Mesendoderm (in vitro differentiated cells): ENCODE results near the gene ZBTB40.

Source experiments
- DNase-seq: peaks from one replicate; pipeline ENCODE4 v3.0.0; 2013
- H2AK5ac ChIP-seq: 2 replicates; pipeline ENCODE4 v1.6.1; 2013; ENCODE audit warnings: low read length, inconsistent platforms
- H2BK120ac ChIP-seq: 2 replicates; pipeline ENCODE4 v1.6.1; 2013; ENCODE audit warnings: low read depth, mild to moderate bottlenecking, low read length, moderate library complexity, mixed read lengths
- H2BK15ac ChIP-seq: replicated peaks from 2 replicates; pipeline ENCODE4 v1.6.1; 2013; ENCODE audit warnings: low read depth, mild to moderate bottlenecking, moderate library complexity
- H2BK5ac ChIP-seq: 2 replicates; pipeline ENCODE4 v1.6.1; 2013; ENCODE audit warnings: low read length, inconsistent platforms
- H3K18ac ChIP-seq: 2 replicates; pipeline ENCODE4 v1.6.1; 2013; ENCODE audit warnings: mild to moderate bottlenecking, low read length, mixed read lengths
- H3K23ac ChIP-seq: one replicate; pipeline ENCODE4 v1.6.1; 2013; ENCODE audit warnings: low read length
- H3K27ac ChIP-seq: 2 replicates; pipeline ENCODE4 v1.5.1; 2013; ENCODE audit warnings: low read depth, mild to moderate bottlenecking, inconsistent platforms, low read length, moderate library complexity
- H3K27me3 ChIP-seq: 2 replicates; pipeline ENCODE4 v1.6.1; 2013; ENCODE audit warnings: low read length, control low read depth, mild to moderate bottlenecking, inconsistent platforms; ENCODE audit not compliant: insufficient read depth, poor library complexity
- H3K36me3 ChIP-seq: 2 replicates; pipeline ENCODE4 v1.6.1; 2013; ENCODE audit warnings: low read length, inconsistent platforms; ENCODE audit not compliant: control insufficient read depth, insufficient read depth
- H3K4ac ChIP-seq: one replicate; pipeline ENCODE4 v1.6.1; 2013; ENCODE audit warnings: low read depth, mild to moderate bottlenecking, low read length, moderate library complexity
- H3K4me1 ChIP-seq: 2 replicates; pipeline ENCODE4 v1.6.1; 2013; ENCODE audit warnings: low read depth, low read length, inconsistent platforms; ENCODE audit not compliant: control insufficient read depth
- H3K4me2 ChIP-seq: 2 replicates; pipeline ENCODE4 v1.6.1; 2013; ENCODE audit warnings: low read length
- H3K4me3 ChIP-seq: 2 replicates; pipeline ENCODE4 v1.5.1; 2013; ENCODE audit warnings: mild to moderate bottlenecking, low read length
- H3K56ac ChIP-seq: one replicate; pipeline ENCODE4 v1.6.1; 2013; ENCODE audit warnings: low read length
- H3K79me1 ChIP-seq: 2 replicates; pipeline ENCODE4 v1.6.1; 2013; ENCODE audit warnings: low read length, inconsistent platforms
- H3K79me2 ChIP-seq: 2 replicates; pipeline ENCODE4 v1.6.1; 2013; ENCODE audit warnings: mild to moderate bottlenecking, low read length; ENCODE audit not compliant: control insufficient read depth, insufficient read depth
- H3K9ac ChIP-seq: 2 replicates; pipeline ENCODE4 v1.6.1; 2013; ENCODE audit warnings: low read length, inconsistent platforms
- H4K5ac ChIP-seq: one replicate; pipeline ENCODE4 v1.6.1; 2013; ENCODE audit warnings: low read length
- H4K8ac ChIP-seq: one replicate; pipeline ENCODE4 v1.6.1; 2013; ENCODE audit warnings: low read depth, mild to moderate bottlenecking, control low read depth, low read length, moderate library complexity
- WGBS: extraction: QIAGEN DNeasy Blood & Tissue Kit; methylation state at CpG from one replicate; pipeline ENCODE4 v1.1.7; 2013; ENCODE audit warnings: low lambda C conversion rate, missing lambda C conversion rate; ENCODE audit not compliant: insufficient coverage; ENCODE audit errors: extremely low coverage; 5-methylcytosine and 5-hydroxymethylcytosine counted together

The ZBTB40 gene

GRCh38 chr1:22436948-22437347 is 14.7 kb upstream of the ZBTB40 start:
- Histone ChIP-seq H3K36me3 (no peaks in the 10 kb centered on the region), H3K79me2 (no peaks in the 10 kb centered on the region), H3K4ac (no peak overlapping the region), H3K27me3 (no peaks in the 10 kb centered on the region), H3K56ac (no peak overlapping the region), H2AK5ac (no peak overlapping the region), H4K8ac (no peak overlapping the region), H4K5ac (no peak overlapping the region), H3K4me2 (no peak overlapping the region), H3K9ac (no peak overlapping the region), H3K79me1 (no peaks in the 10 kb centered on the region), H2BK5ac (no peak overlapping the region), H2BK15ac (no peak overlapping the region), H3K4me1 (no peaks in the 10 kb centered on the region), H3K23ac (no peak overlapping the region), H3K27ac (no peak overlapping the region), H3K4me3 (no peak overlapping the region), H2BK120ac (no peak overlapping the region), H3K18ac (no peak overlapping the region)
- no peak for DNase-seq
- WGBS, result no CpG with 5 or more reads among the region's 2 CpGs

DNA sequence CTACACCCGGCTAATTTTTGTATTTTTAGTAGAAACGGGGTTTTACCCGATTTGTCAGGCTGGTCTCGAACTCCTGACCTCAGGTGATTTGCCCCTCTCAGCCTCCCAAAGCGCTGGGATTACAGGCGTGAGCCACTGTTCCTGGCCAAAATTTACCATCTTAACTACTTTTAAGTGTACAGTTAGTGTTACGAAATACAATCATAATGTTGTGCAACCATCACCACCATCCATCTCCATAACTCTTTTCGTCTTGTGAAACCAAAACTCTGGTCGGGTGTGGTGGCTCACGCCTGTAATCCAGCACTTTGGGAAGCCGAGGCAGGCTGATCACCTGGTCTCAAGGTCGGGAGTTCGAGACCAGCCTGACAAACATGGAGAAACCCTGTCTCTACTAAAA is 14.1 kb upstream of the ZBTB40 start:
- H2BK120ac ChIP-seq, result no peak overlapping the region
- H3K27ac ChIP-seq, result no peak overlapping the region
- H4K8ac ChIP-seq, result no peak overlapping the region
- no peaks in the 10 kb centered on the region for H3K27me3 ChIP-seq
- H4K5ac ChIP-seq, result no peak overlapping the region
- no peaks in the 10 kb centered on the region for H3K79me1 ChIP-seq
- no peak overlapping the region for H2BK15ac ChIP-seq
- H2AK5ac ChIP-seq, result no peak overlapping the region
- no peak overlapping the region for H2BK5ac ChIP-seq
- H3K4me3 ChIP-seq, result no peak overlapping the region
- no peaks in the 10 kb centered on the region for H3K36me3 ChIP-seq
- no CpG with 5 or more reads among the region's 13 CpGs for WGBS
- H3K4ac ChIP-seq, result no peak overlapping the region
- no peak overlapping the region for H3K4me2 ChIP-seq
- DNase-seq, result no peak
- no peaks in the 10 kb centered on the region for H3K4me1 ChIP-seq
- H3K9ac ChIP-seq, result no peak overlapping the region
- H3K56ac ChIP-seq, result no peak overlapping the region
- no peaks in the 10 kb centered on the region for H3K79me2 ChIP-seq
- no peak overlapping the region for H3K23ac ChIP-seq
- no peak overlapping the region for H3K18ac ChIP-seq

DNA sequence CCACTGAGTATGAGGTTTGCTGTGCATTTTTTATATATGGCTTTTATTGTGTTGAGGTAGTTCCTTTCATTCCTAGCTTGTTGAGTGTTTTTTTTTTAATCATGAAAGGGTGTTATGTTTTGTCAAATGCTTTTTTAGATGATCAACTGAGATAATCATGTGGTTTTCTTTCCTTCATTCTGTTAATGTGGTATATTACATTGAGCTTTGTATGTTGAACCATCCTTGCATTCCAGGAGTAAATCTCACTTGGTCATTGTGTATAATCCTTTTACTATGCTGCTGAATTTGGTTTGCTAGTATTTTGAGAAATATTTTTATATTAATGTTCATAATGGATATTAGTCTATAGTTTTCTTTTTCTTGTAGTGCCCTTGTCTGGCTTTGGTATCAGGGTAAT is 11.1 kb upstream of the ZBTB40 start:
- DNase-seq, result no peak
- Histone ChIP-seq H2BK15ac (no peak overlapping the region), H3K4me2 (no peak overlapping the region), H2BK5ac (no peak overlapping the region), H2AK5ac (no peak overlapping the region), H3K27me3 (no peaks in the 10 kb centered on the region), H3K4me3 (no peak overlapping the region), H3K79me1 (no peaks in the 10 kb centered on the region), H2BK120ac (no peak overlapping the region), H3K18ac (no peak overlapping the region), H3K9ac (no peak overlapping the region), H3K4ac (no peak overlapping the region), H3K4me1 (peaks cover 2% of the 10 kb centered on the region), H3K23ac (no peak overlapping the region), H3K36me3 (no peaks in the 10 kb centered on the region), H3K56ac (no peak overlapping the region), H4K8ac (no peak overlapping the region), H3K79me2 (no peaks in the 10 kb centered on the region), H3K27ac (no peak overlapping the region), H4K5ac (no peak overlapping the region)

DNA sequence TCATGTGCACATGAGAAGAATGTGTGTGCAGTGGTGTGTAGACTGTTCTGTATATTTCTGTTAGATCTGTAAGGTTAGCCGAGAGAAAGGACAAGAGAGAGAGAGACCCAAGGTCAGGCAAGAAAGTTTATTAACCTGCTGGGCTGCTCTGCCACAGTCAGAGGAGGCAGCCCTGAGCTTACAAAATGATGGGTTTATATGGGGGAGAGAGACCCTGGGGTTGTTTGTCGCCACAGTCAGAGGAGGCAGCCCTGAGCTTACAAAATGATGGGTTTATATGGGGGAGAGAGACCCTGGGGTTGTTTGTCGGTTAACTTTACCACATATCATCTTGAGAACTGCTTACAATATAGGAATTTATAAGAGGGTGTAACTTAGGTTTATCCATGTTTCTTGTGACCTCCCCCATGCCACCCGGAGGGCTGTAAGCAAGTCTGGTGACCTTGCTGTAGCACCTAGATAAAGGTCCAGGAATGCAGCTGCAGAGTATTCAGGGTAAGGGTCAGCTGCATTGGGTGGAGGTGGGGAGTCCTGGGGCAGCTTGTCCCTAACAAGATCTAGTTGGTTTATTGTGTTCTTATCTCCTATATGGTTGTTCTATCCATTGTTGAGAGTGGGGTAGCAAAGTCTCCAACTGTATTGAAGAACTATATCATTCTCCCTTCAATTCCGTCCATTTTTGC is 9.3 kb upstream of the ZBTB40 start:
- Histone ChIP-seq H3K56ac (peak overlapping the region; percentile 56), H2AK5ac (no peak overlapping the region), H3K27ac (peak overlapping the region; percentile 80), H3K4ac (peak overlapping the region; percentile 31), H3K23ac (no peak overlapping the region), H3K4me1 (peaks cover 2% of the 10 kb centered on the region), H2BK15ac (peak overlapping the region; percentile 96), H3K9ac (no peak overlapping the region), H2BK5ac (peak overlapping the region; percentile 71), H3K79me2 (no peaks in the 10 kb centered on the region), H3K4me2 (no peak overlapping the region), H4K5ac (no peak overlapping the region), H3K79me1 (no peaks in the 10 kb centered on the region), H2BK120ac (peak overlapping the region; percentile 94), H3K36me3 (no peaks in the 10 kb centered on the region), H4K8ac (peak overlapping the region; percentile 28), H3K18ac (peak overlapping the region; percentile 75), H3K27me3 (no peaks in the 10 kb centered on the region), H3K4me3 (no peak overlapping the region)
- peak; percentile 87 for DNase-seq
- no CpG with 5 or more reads among the region's 5 CpGs for WGBS

GRCh38 chr1:22443332-22443731 is 8.3 kb upstream of the ZBTB40 start:
- Histone ChIP-seq H4K8ac (peak overlapping the region; percentile 76), H3K9ac (no peak overlapping the region), H3K4me1 (peaks cover 3% of the 10 kb centered on the region), H2BK15ac (no peak overlapping the region), H3K79me1 (no peaks in the 10 kb centered on the region), H3K27ac (peak overlapping the region; percentile 96), H3K36me3 (no peaks in the 10 kb centered on the region), H3K4me2 (no peak overlapping the region), H3K4me3 (no peak overlapping the region), H2BK5ac (peak overlapping the region; percentile 83), H2BK120ac (peak overlapping the region; percentile 94), H3K27me3 (no peaks in the 10 kb centered on the region), H3K4ac (no peak overlapping the region), H3K18ac (peak overlapping the region; percentile 90), H4K5ac (no peak overlapping the region), H2AK5ac (no peak overlapping the region), H3K56ac (peak overlapping the region; percentile 45), H3K79me2 (no peaks in the 10 kb centered on the region), H3K23ac (no peak overlapping the region)
- whole genome bisulfite sequencing, result no CpG with 5 or more reads among the region's 4 CpGs
- DNase-seq, result peak; percentile 94

GRCh38 chr1:22444856-22445255 is 6.8 kb upstream of the ZBTB40 start:
- Histone ChIP-seq H2BK15ac (peak overlapping the region; percentile 21), H2BK120ac (peak overlapping the region; percentile 3), H2AK5ac (peak overlapping the region; percentile 4), H3K36me3 (no peaks in the 10 kb centered on the region), H3K79me2 (no peaks in the 10 kb centered on the region), H3K79me1 (no peaks in the 10 kb centered on the region), H3K23ac (no peak overlapping the region), H2BK5ac (peak overlapping the region; percentile 98), H3K4me3 (no peak overlapping the region), H3K27ac (peak overlapping the region; percentile 70), H3K18ac (peak overlapping the region; percentile 83), H4K5ac (peak overlapping the region; percentile 66), H3K4me2 (no peak overlapping the region), H3K27me3 (no peaks in the 10 kb centered on the region), H3K4ac (peak overlapping the region; percentile 96), H3K56ac (peak overlapping the region; percentile 71), H3K4me1 (peaks cover 3% of the 10 kb centered on the region), H3K9ac (no peak overlapping the region), H4K8ac (no peak overlapping the region)
- no CpG with 5 or more reads among the region's 2 CpGs for WGBS
- DNase-seq, result no peak
